Left kidney (tissue), 2 donors: ENCODE results near the gene GPALPP1. TPM values are rescaled to one million over a fixed set of nuclear protein-coding genes. Genes with fewer than 3 reads are reported as not detected.
"Not testable (repeated sequence)": the region's sequence is repeated elsewhere in the genome, so short reads cannot be mapped to it uniquely, and the experiment has no call there.

Experiments used
- DNase-seq: peaks from one replicate; pipeline ENCODE4 v3.0.0-alpha.2; 2013
- polyA plus RNA-seq: library from polyadenylated mRNA; unstranded; fragments of 120-200 nt; gene quantifications from one replicate; pipeline ENCODE4 v1.2.1, GENCODE V29; 2013; ENCODE audit not compliant: insufficient read length

Gene GPALPP1
- polyA plus RNA-seq, 1 donor: 67.4 TPM

- DNase-seq: no peak
Observed at GRCh38 chr13:45060062-45060461, 70.7 kb downstream of the GPALPP1 start.

DNA sequence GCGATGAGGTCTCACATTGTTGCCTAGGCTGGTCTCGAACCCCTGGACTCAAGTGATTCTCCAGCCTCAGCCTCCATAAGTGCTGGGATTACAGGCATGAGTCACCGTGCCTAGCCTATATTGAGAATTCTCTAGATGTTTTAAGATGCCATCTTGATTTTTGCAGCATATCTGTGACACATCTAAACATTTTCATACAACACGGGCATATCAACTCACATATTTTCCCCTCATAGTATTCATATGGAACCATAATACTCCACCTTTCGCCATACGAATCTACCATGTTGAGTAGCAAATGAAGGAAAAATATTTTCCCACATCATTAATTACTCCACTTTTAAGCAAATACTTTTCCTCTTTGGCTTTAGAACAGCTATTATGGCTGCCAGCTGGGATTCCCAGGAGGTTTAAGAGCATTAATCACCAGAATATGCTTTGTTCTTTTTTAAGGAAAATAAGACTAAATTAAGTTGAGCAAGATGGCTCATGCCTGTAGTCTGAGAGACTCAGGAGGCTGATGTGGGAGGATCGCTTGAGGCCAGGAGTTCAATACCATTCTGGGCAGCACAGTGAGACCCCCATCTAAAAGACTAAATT lies 74.0 kb downstream of the GPALPP1 start:
- no peak for DNase-seq

DNA sequence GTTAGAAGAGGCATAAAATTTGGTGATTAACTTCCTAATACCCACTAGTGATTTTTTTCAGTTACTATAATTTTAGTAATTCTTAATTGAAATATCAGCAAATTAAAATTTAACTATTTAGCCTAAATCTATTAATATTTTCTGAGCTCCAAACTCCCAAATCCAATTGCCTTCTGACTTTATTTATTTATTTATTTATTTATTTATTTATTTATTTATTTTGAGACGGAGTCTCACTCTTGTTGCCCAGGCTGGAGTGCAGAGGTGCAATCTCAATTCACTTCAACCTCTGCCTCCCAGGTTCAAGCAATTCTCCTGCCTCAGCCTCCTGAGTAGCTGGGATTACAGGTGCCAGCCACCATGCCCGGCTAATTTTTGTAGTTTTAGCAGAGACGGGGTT lies 74.6 kb downstream of the GPALPP1 start:
- not testable (repeated sequence) for DNase-seq

DNA sequence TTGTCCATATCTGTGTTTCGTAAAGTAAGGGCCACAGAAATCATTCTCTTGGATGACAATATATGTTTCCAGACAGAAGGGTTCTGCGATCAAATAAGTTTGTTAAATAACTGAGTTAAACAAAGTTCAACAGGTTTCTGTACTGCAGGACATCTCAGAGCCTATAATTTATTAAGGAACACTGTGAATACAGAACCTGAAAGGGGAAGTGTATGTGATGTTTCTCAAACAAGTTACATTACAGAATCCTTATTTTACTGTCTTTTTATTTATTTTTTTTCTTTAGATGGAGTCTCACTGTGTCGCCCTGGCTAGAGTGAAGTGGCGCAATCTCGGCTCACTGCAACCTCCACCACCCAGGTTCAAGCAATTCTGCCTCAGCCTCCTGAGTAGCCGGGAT lies 75.6 kb downstream of the GPALPP1 start:
- DNase-seq: no peak

GRCh38 chr13:45068036-45069001 lies 79.0 kb downstream of the GPALPP1 start:
- DNase-seq: no peak

GRCh38 chr13:45073809-45074208 lies 84.5 kb downstream of the GPALPP1 start:
- DNase-seq: no peak

DNA sequence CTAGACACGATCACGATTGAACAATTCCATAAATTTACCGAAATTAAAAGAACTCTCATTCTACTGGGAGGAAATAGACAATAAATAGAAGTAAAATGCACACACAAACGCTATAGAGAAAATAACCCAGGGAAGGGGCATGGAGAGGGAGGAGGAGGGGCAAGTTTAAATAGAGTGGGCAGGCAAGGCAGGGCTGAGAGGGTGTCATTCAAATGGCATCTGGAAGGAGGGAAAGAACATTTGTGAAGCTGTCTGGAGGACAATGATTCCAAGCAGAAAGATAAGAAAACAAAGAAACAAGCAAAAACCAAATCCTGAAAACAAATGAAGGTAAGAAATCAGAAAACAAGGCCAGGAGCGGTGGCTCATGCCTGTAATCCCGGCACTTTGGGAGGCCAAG lies 85.4 kb downstream of the GPALPP1 start:
- DNase-seq: no peak

DNA sequence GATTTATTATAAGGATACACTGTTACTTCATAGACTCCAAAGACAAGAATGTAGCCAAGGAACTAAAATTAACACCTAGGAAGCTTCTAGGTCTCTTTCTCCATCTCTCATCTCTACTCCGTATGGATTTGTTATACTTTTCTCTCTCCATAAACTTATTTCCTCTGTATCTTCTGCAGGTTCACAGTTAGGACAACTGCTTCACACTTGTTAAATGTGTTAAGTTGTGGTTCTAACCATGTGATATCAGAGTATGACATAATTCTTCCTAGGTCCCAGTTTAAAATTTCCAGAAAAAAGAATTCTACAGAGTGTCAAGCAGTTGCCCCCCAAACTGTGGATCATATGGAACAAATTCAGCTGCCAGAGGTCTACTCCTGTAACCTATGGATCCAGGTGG lies 88.7 kb downstream of the GPALPP1 start:
- DNase-seq: no peak

Other genes starting within 250 kb of the GPALPP1 start
- gene NUFIP1, start 67 bp upstream of the GPALPP1 start, polyA plus RNA-seq: 14.5 TPM
- gene GTF2F2, start 131.0 kb downstream of the GPALPP1 start, polyA plus RNA-seq: 27.9 TPM
- 0.63 TPM for gene KCTD4, start 211.5 kb downstream of the GPALPP1 start, polyA plus RNA-seq